Liver (tissue), 9 donors: ENCODE measurements around the gene RPS3. TPM values are rescaled to one million over a fixed set of nuclear protein-coding genes. Genes with fewer than 3 reads are reported as not detected.

ENCODE experiments used
- DNase-seq: peaks from one replicate; pipeline ENCODE4 v3.0.0-alpha.2; 2017; ENCODE audit warnings: low spot score
- H3K27ac ChIP-seq, 2 donors: one replicate each; pipeline ENCODE4 v1.7.0; 2013; ENCODE audit warnings: inconsistent platforms in 2 of 2, low read length in 2 of 2, control low read depth in 1 of 2, low read depth in 1 of 2, mild to moderate bottlenecking in 1 of 2
- H3K27me3 ChIP-seq, 4 donors: one replicate each; pipeline versions ENCODE4 v1.6.1 to v1.7.0; 2013; ENCODE audit warnings: low read length in 3 of 4, inconsistent platforms in 1 of 4, mild to moderate bottlenecking in 1 of 4, moderate library complexity in 1 of 4; ENCODE audit not compliant: control insufficient read depth in 4 of 4, insufficient read depth in 4 of 4
- H3K36me3 ChIP-seq, 4 donors: one replicate each; pipeline versions ENCODE4 v1.6.1 to v1.7.0; 2013; ENCODE audit warnings: low read length in 3 of 4, mild to moderate bottlenecking in 3 of 4, low read depth in 1 of 4, moderate library complexity in 1 of 4; ENCODE audit not compliant: control insufficient read depth in 4 of 4, insufficient read depth in 3 of 4
- H3K4me1 ChIP-seq, 4 donors: one replicate each; pipeline versions ENCODE4 v1.6.1 to v1.7.0; 2013; ENCODE audit warnings: low read length in 3 of 4, mild to moderate bottlenecking in 3 of 4, moderate library complexity in 1 of 4; ENCODE audit not compliant: control insufficient read depth in 4 of 4, insufficient read depth in 4 of 4
- H3K4me3 ChIP-seq, 3 donors: one replicate each; pipeline versions ENCODE4 v1.6.1 to v1.7.0; 2013; ENCODE audit warnings: low read length in 3 of 3, control low read depth in 1 of 3, low read depth in 1 of 3, mild to moderate bottlenecking in 1 of 3
- H3K9ac ChIP-seq, 2 donors: one replicate each; pipeline ENCODE4 v1.7.0; 2013; ENCODE audit warnings: low read length in 2 of 2, mild to moderate bottlenecking in 2 of 2, moderate library complexity in 2 of 2, control low read depth in 1 of 2, low read depth in 1 of 2
- H3K9me3 ChIP-seq, 4 donors: one replicate each; pipeline versions ENCODE4 v1.6.1 to v1.7.0; 2013; ENCODE audit warnings: low read length in 3 of 4; ENCODE audit not compliant: control insufficient read depth in 4 of 4
- CTCF ChIP-seq: fragments of 150-350 bp; IDR thresholded peaks from 2 replicates; pipeline ENCODE4 v1.5.1; 2017; ENCODE audit warnings: improper control_type of control experiment, low read depth, low read length; ENCODE audit not compliant: missing input control
- EGR1 ChIP-seq, 2 donors: IDR thresholded peaks; 2 replicates each; pipeline ENCODE4 v1.6.1; 2016 to 2018; ENCODE audit warnings: antibody characterized with exemption in 2 of 2, low read depth in 2 of 2
- FOXA1 ChIP-seq: IDR thresholded peaks from 2 replicates; pipeline ENCODE4 v1.6.1; 2016; ENCODE audit warnings: antibody characterized with exemption
- HNF4G ChIP-seq: IDR thresholded peaks from 2 replicates; pipeline ENCODE4 v1.6.1; 2016; ENCODE audit warnings: antibody characterized with exemption
- MAX ChIP-seq: IDR thresholded peaks from 2 replicates; pipeline ENCODE4 v1.6.1; 2016; ENCODE audit warnings: antibody characterized with exemption
- NR2F2 ChIP-seq: IDR thresholded peaks from 2 replicates; pipeline ENCODE4 v1.6.1; 2016; ENCODE audit warnings: antibody characterized with exemption
- REST ChIP-seq: IDR thresholded peaks from 2 replicates; pipeline ENCODE4 v1.6.1; 2016; ENCODE audit warnings: antibody characterized with exemption, mild to moderate bottlenecking
- SP1 ChIP-seq: IDR thresholded peaks from 2 replicates; pipeline ENCODE4 v1.6.1; 2018; ENCODE audit warnings: antibody characterized with exemption, mild to moderate bottlenecking
- YY1 ChIP-seq: IDR thresholded peaks from 2 replicates; pipeline ENCODE4 v1.6.1; 2016; ENCODE audit warnings: antibody characterized with exemption, mild to moderate bottlenecking
- WGBS: extraction: QIAGEN DNeasy Blood & Tissue Kit; methylation state at CpG from one replicate; pipeline ENCODE4 v1.1.7; 2013; 5-methylcytosine and 5-hydroxymethylcytosine counted together
- polyA plus RNA-seq, 2 donors: library from polyadenylated mRNA; stranded (reverse) in 1 of 2; unstranded in 1 of 2; fragments of 200-250 nt in 1 of 2; fragments of >200 nt in 1 of 2; fragmentation: Nextera tagmentation in 1 of 2; extraction: Ambion mirVana in 1 of 2; gene quantifications; one replicate each; pipeline versions ENCODE4 v1.2.1 to v1.2.3, GENCODE V29; 2013 to 2015
- total RNA-seq, 2 donors: library from RNA; depleted of rRNA; stranded (reverse); fragments of >200 nt; gene quantifications; one replicate each; pipeline ENCODE4 v1.2.3, GENCODE V29; 2014
- TF ChIP-seq, protein P1 (sequence below): IDR thresholded peaks from 2 replicates; pipeline ENCODE4 v1.6.1; 2016; ENCODE audit warnings: antibody characterized with exemption
- donor health status: healthy.
- donor health status: healthy.
- donor health status: healthy.
- donor health status: healthy.
- donor health status: healthy.

The RPS3 gene
- total and polyA plus RNA-seq, 4 donors, result 289 to 1,115 (median 492) TPM

DNA sequence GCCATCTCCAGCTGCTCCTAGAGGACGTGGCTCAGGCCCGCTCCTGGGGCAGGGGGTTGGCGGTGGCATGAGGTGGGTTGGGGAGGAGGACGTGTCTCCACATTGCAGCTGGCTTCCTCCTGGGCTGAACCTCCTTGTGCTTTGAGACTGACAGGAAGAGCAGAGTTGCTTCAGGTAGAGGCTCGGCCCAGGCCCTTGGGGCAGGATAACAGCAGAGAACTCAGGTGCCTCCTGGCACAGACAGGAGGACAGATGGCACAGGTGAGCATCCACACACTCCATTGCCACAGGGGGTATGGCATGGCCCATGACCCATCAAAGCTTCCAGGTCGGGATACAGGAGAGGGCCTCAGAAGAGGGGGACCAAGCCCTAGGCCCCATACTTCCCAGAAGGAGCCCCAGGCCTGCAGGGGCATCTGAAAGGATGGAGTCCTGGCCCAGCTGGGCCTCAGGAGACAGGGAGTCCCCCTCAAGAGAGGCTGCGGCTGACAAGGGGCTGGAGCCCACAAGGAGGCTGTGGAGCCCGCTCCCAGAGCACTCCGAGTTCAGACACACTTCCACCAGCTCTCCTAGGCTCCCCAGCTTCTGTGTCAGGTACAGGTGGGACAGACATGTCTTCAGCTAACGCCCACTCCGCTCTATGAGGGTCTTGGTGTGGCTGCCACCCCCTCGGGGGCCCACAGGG, 35.7 kb downstream of the RPS3 start:
- Histone ChIP-seq H3K9me3 (no peaks in the 10 kb centered on the region), H3K4me1 (peaks cover 0 to 7% (median 5%) of the 10 kb centered on the region in 4 donors), H3K9ac (no peak overlapping the region), H3K4me3 (no peak overlapping the region), H3K36me3 (no peaks in the 10 kb centered on the region), H3K27ac (no peak overlapping the region), H3K27me3 (peaks cover 0 to 4% (median 2%) of the 10 kb centered on the region in 4 donors)
- WGBS, result 88% methylated on average over 12 of the region's 12 CpGs
- no peak for DNase-seq
- TF ChIP-seq YY1 (no peak), FOXA1 (no peak), CTCF (no peak), SP1 (no peak), NR2F2 (no peak), HNF4G (no peak), EGR1 (IDR thresholded peaks at IDR 0.05; ENCODE audit: low read depth in 2 of 2) (no peak)
- TF ChIP-seq, protein P1, sequence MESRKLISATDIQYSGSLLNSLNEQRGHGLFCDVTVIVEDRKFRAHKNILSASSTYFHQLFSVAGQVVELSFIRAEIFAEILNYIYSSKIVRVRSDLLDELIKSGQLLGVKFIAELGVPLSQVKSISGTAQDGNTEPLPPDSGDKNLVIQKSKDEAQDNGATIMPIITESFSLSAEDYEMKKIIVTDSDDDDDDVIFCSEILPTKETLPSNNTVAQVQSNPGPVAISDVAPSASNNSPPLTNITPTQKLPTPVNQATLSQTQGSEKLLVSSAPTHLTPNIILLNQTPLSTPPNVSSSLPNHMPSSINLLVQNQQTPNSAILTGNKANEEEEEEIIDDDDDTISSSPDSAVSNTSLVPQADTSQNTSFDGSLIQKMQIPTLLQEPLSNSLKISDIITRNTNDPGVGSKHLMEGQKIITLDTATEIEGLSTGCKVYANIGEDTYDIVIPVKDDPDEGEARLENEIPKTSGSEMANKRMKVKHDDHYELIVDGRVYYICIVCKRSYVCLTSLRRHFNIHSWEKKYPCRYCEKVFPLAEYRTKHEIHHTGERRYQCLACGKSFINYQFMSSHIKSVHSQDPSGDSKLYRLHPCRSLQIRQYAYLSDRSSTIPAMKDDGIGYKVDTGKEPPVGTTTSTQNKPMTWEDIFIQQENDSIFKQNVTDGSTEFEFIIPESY, result no peak

DNA sequence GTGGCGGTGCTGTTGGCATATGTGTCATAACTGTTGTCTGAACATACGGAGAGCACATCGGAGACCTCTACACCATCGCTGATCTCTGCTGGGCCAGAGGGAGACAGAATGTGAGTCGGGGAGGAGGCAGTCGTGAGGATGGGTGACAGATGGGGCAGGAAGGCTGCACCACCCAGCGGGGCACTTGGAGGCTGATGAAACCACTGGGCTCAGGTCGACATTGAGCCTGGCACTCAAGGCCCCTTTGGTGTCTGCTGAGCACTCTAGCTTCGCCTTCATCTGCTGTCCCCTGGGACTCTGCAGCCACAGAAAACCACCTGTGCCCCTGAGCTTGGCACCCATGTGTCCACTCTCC, 36.2 kb downstream of the RPS3 start:
- Histone ChIP-seq H3K4me3 (no peak overlapping the region), H3K27ac (no peak overlapping the region), H3K27me3 (peaks cover 0 to 4% (median 2%) of the 10 kb centered on the region in 4 donors), H3K9me3 (no peaks in the 10 kb centered on the region), H3K4me1 (peaks cover 0 to 2% (median under 1%) of the 10 kb centered on the region in 4 donors), H3K36me3 (no peaks in the 10 kb centered on the region), H3K9ac (no peak overlapping the region)
- WGBS, result 93% methylated on average over 9 of the region's 9 CpGs
- TF ChIP-seq NR2F2 (no peak), MAX (no peak), EGR1 (IDR thresholded peaks at IDR 0.05; ENCODE audit: low read depth in 2 of 2) (no peak), REST (no peak)
- no peak for DNase-seq
